SK-N-DZ (cell line): ENCODE results near the gene TMCO1. TPM values are rescaled to one million over a fixed set of nuclear protein-coding genes. Genes with fewer than 3 reads are reported as not detected.
"Not testable (repeated sequence)": the region's sequence is repeated elsewhere in the genome, so short reads cannot be mapped to it uniquely, and the experiment has no call there.

ENCODE experiments used
- DNase-seq: peaks from one replicate; pipeline ENCODE4 v3.0.0-alpha.2; 2015; ENCODE audit warnings: low spot score
- polyA plus RNA-seq, 2 experiments: library from polyadenylated mRNA; depleted of rRNA; stranded (reverse); fragments of >200 nt; gene quantifications; 2 replicates each; pipeline ENCODE4 v1.2.3, GENCODE V29; 2014

Gene TMCO1, protein sequence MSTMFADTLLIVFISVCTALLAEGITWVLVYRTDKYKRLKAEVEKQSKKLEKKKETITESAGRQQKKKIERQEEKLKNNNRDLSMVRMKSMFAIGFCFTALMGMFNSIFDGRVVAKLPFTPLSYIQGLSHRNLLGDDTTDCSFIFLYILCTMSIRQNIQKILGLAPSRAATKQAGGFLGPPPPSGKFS
- 102 and 116 TPM in 2 replicates for polyA plus RNA-seq (2014; cell fraction: cytosol; rRNA removed)
- 46.3 and 68.2 TPM in 2 replicates for polyA plus RNA-seq (2014; cell fraction: nucleus; rRNA removed)

GRCh38 chr1:165768513-165769394 lies at the start of gene TMCO1:
Gene TMCO1 (minus strand): TSS chr1:165768868. CDS start chr1:165768751, 117 bp downstream.
- DNase-seq, result peak; percentile 97

- DNase-seq, result no peak
These were observed 48.3 kb upstream of the TMCO1 start for GRCh38 chr1:165816826-165817497.

GRCh38 chr1:165816157-165816556 lies 47.5 kb upstream of the TMCO1 start:
- DNase-seq, result no peak

DNA sequence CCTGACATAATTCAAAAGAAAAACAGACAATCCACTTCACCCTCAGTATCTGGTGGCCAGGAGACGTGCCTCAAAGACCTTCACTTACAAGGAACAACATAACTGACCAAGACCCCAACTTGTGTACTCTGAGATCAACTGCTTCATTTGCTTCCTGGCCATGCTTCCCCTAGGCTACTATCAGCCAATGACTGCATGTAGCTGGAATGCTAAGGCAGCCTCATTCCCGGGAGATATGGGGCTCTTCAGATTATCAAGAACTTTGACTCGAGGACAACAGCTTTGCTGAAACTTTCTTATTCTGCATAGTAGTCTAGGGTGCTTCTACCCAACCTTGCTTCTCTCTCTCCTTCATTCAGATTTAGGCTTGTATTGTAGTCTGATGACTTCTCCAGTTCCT lies 47.1 kb upstream of the TMCO1 start:
- no peak for DNase-seq

DNA sequence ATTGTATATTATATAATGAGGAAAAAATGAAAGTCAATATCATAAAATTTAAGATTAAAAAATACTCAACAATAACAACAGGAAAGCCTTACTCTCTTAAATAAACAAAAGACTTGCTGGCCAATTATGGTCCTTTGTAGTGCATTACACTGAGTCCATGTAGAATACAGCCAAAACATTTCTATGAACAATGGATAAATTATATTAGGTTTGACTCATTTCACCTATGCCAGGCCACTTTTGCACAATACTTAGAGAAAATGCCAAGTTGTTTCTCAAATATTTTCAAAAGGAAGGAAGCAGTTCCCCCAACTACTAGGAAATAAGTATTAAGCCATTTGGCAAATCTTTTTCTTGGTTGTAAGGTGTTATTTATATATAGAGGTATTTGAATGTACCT lies 38.9 kb upstream of the TMCO1 start:
- no peak for DNase-seq

GRCh38 chr1:165804513-165804912 lies 35.8 kb upstream of the TMCO1 start:
- DNase-seq, result not testable (repeated sequence)

GRCh38 chr1:165799387-165799786 lies 30.7 kb upstream of the TMCO1 start:
- no peak for DNase-seq

GRCh38 chr1:165795894-165796293 lies 27.2 kb upstream of the TMCO1 start:
- no peak for DNase-seq

GRCh38 chr1:165793951-165794350 lies 25.3 kb upstream of the TMCO1 start:
- no peak for DNase-seq

DNA sequence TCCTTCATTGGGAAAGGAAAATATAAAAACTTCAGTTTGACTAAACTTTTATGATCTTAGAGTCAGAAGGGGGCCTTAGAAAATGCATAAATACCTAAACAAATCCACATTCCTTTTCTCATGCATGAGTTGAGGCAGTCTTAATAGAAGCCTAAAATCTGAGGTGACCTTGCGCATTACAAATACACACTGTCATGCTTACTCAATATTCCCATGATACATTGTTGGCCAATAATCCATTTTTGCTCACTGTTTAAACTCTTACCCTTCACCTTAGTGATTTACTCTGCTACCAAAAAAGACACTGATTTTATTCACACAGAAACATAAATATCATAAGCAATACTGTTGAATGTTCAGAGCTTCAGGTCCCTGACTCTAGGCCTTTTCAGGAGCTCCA lies 19.1 kb upstream of the TMCO1 start:
- DNase-seq, result no peak

DNA sequence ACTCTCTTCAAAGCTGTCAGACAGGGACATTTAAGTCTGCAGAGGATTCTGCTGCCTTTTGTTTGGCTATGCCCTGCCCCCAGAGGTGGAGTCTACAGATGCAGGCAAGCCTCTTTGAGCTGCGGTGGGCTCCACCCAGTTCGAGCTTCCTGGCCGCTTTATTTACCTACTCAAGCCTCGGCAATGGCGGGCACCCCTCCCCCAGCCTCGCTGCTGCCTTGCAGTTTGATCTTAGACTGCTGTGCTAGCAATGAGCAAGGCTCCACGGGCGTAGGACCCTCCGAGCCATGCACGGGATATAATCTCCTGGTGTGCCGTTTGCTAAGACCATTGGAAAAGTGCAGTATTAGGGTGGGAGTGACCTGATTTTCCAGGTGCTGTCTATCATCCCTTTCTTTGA lies 14.9 kb upstream of the TMCO1 start:
- not testable (repeated sequence) for DNase-seq

- not testable (repeated sequence) for DNase-seq
These were observed 9.5 kb upstream of the TMCO1 start for GRCh38 chr1:165778197-165778596.

DNA sequence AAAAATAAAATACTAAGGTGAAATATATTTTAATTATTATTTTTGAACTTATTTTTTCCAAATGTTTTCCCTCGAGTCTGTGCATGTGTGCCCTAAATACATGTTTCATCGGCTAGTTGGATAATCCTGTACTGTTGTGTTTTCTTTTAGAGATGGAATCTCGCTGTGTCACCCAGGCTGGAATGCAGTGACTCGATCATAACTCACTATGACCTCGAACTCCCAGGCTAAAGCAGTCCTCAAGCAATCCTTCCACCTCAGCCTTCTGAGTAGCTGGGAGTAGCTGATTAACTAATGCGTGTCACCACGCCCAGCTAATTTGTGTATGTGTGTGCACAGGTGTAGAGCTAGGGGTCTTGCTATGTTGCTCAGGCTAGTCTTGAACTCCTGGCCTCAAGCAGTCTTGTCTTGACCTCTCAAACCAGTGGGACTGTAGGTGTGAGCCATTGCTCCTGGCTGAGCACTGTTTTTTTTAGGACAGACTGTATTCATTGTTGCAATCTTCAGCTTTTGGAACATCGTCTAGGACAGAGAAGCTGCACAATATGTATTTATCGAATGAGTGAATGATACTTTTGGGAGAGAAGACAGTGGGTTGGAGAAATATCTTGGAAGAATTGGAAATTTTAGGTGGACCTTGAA lies 4.8 kb upstream of the TMCO1 start:
- no peak for DNase-seq

GRCh38 chr1:165772739-165773138 lies 4.1 kb upstream of the TMCO1 start:
- no peak for DNase-seq

DNA sequence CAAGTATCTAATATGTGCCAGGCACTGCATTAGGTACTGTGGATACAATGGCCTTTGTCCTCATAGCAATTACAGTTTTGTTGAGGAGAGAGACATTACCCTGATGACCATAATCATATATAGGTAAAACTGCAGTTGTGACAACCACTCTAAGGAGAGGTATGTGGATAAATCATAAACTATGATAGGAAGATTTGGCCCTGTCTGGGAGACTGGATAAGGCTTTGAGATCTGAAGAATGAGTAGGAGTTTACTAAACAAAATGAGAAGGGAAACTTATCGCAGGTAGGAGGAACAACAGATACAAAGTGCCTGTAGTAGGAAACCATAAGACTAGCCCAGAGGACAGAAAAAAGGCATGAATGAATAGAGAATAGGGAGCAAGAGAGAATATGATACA lies 4.4 kb downstream of the TMCO1 start:
- DNase-seq, result no peak

- DNase-seq, result no peak
These were observed 5.2 kb downstream of the TMCO1 start for GRCh38 chr1:165763442-165763841.

DNA sequence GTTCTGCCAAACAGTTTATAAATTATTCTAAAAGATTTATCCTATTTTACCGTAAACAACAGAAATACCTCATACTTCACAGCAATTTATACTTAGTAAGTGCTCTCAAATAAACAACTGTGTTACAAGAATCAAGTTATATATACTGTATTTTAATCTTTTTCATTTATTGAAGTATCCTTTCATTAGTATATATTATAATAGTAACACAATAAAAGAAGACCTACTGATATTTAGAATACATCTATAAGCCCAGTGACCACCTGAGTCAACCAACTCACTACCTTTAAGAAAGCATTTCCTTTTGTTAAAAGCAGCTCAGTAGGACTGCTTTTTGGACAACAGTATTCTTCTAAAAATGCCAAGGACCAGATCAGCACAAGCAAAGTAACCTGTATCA lies 5.9 kb downstream of the TMCO1 start:
- DNase-seq, result no peak

DNA sequence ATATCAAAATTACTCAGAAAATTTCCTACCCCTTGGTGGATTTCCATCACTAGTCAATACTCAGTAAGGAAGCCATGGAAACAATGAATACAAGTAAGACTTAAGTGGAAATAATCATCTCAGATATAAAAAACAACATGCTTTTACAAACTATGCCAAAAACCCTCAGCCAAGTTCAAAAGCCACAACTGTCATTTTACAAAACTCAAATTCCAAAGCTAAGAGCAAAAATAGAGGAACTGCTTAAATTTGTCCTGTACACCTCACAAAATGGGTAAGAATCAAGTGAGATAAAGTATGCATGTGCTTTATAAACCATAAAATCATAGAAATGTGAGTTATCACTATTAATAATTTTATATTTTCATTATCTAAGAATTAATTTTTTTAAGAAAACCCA lies 9.6 kb downstream of the TMCO1 start:
- no peak for DNase-seq

- no peak for DNase-seq
These were observed 13.2 kb downstream of the TMCO1 start for GRCh38 chr1:165755393-165756010.

GRCh38 chr1:165753934-165754333 lies 14.7 kb downstream of the TMCO1 start:
- DNase-seq, result no peak

DNA sequence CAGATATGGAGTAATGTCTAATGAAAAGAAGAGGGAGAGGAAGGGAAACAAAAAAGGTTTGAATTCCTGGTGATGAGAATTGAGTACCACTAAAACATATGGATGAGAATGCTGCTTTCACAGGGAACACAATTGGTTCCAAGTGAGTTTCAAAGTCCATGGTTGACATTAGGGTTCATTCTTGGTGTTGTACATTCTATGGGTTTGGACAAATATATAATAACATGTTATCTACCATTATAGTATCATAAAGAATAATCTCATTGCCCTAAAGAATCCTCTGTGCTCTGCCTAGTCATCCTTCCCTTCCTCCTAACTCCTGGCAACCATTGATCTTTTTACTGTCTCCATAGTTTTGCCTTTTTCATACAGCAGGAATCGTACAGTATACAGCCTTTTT lies 20.1 kb downstream of the TMCO1 start:
- no peak for DNase-seq
